GM19043 (cell line): ENCODE results near the gene SMAD6.

Experiments
- ATAC-seq: cut with Tn5 transposase; IDR thresholded peaks from one replicate; pipeline ENCODE4 v1.9.1; 2021; ENCODE audit warnings: low read depth; ENCODE audit not compliant: unreplicated experiment

The SMAD6 gene

GRCh38 chr15:66738116-66738515, 36.1 kb downstream of the SMAD6 start:
- ATAC-seq: no peak

- ATAC-seq: no peak
These were observed 36.6 kb downstream of the SMAD6 start for GRCh38 chr15:66738595-66738994.

- no peak for ATAC-seq
These were observed 37.3 kb downstream of the SMAD6 start for GRCh38 chr15:66739287-66739686.

GRCh38 chr15:66740802-66741201, 38.8 kb downstream of the SMAD6 start:
- ATAC-seq: no peak

- ATAC-seq: no peak
These were observed 39.6 kb downstream of the SMAD6 start for GRCh38 chr15:66741646-66742045.

- no peak for ATAC-seq
These were observed 40.2 kb downstream of the SMAD6 start for GRCh38 chr15:66742286-66742685.

- ATAC-seq: no peak
These were observed 41.2 kb downstream of the SMAD6 start for GRCh38 chr15:66743204-66743603.

- no peak for ATAC-seq
These were observed 41.9 kb downstream of the SMAD6 start for GRCh38 chr15:66743703-66744536.

GRCh38 chr15:66744610-66745279, 42.7 kb downstream of the SMAD6 start:
- ATAC-seq: no peak

GRCh38 chr15:66745530-66746230, 43.6 kb downstream of the SMAD6 start:
- no peak for ATAC-seq

- ATAC-seq: no peak
These were observed 44.2 kb downstream of the SMAD6 start for GRCh38 chr15:66746231-66746605.

- no peak for ATAC-seq
These were observed 45.2 kb downstream of the SMAD6 start for GRCh38 chr15:66747223-66747622.

GRCh38 chr15:66747886-66748707, 46.1 kb downstream of the SMAD6 start:
- ATAC-seq: no peak

GRCh38 chr15:66748708-66749035, 46.6 kb downstream of the SMAD6 start:
- no peak for ATAC-seq

GRCh38 chr15:66749841-66750575, 48.0 kb downstream of the SMAD6 start:
- no peak for ATAC-seq

GRCh38 chr15:66750609-66751008, 48.6 kb downstream of the SMAD6 start:
- no peak for ATAC-seq

- no peak for ATAC-seq
These were observed 49.5 kb downstream of the SMAD6 start for GRCh38 chr15:66751579-66751978.

GRCh38 chr15:66752078-66752477, 50.0 kb downstream of the SMAD6 start:
- ATAC-seq: no peak

- no peak for ATAC-seq
These were observed 51.8 kb downstream of the SMAD6 start for GRCh38 chr15:66753687-66754377.

- no peak for ATAC-seq
These were observed 52.8 kb downstream of the SMAD6 start for GRCh38 chr15:66754789-66755188.
